ENCODE results near the gene FOXP2. TPM values are rescaled to one million over a fixed set of nuclear protein-coding genes. Genes with fewer than 3 reads are reported as not detected.

FOXP2 gene
- total and polyA plus RNA-seq, 10 of the 15 experiments (the other 5 are each of a cell fraction or from before 2014, with no cell fraction given), result 0.99 to 2.5 (median 1.8) TPM

- TF ChIP-seq CEBPZ (IDR thresholded peaks at IDR 0.05; ENCODE audit: low read depth, low read length) (no peak), E2F8 (IDR thresholded peaks at IDR 0.05; ENCODE audit: low read depth, partially characterized antibody) (no peak), IRF3 (IDR thresholded peaks at IDR 0.05) (no peak), EGR1 (IDR thresholded peaks at IDR 0.05; ENCODE audit: borderline replicate concordance in 1 of 2, low read depth in 2 of 2, low read length in 2 of 2) (no peak), PRDM15 (CRISPR knock-in tag; IDR thresholded peaks at IDR 0.05) (no peak)
These were observed 104.6 kb downstream of the FOXP2 start (continued) for GRCh38 chr7:114519240-114519639.

Data from GM12878 (cell line).